Stomach smooth muscle (tissue), 2 donors: ENCODE data around the gene NCAM1.
A peak's percentile ranks its signal among the peaks of the same experiment; 100 is the strongest.

Source experiments
- H3K27ac ChIP-seq: one replicate; pipeline ENCODE4 v1.7.0; 2013; ENCODE audit warnings: mild to moderate bottlenecking, low read length, inconsistent platforms
- H3K27me3 ChIP-seq, 2 donors: one replicate each; pipeline ENCODE4 v1.7.0; 2013; ENCODE audit warnings: low read length in 2 of 2; ENCODE audit not compliant: insufficient read depth in 2 of 2, control insufficient read depth in 1 of 2
- H3K36me3 ChIP-seq, 2 donors: one replicate each; pipeline ENCODE4 v1.7.0; 2013; ENCODE audit warnings: low read length in 2 of 2; ENCODE audit not compliant: control insufficient read depth in 2 of 2, insufficient read depth in 2 of 2
- H3K4me1 ChIP-seq: one replicate; pipeline ENCODE4 v1.7.0; 2013; ENCODE audit warnings: low read length; ENCODE audit not compliant: control insufficient read depth, insufficient read depth
- H3K4me3 ChIP-seq, 2 donors: one replicate each; pipeline ENCODE4 v1.7.0; 2013; ENCODE audit warnings: low read length in 2 of 2
- H3K9ac ChIP-seq, 2 donors: one replicate each; pipeline ENCODE4 v1.7.0; 2013; ENCODE audit warnings: low read length in 2 of 2, mild to moderate bottlenecking in 1 of 2
- H3K9me3 ChIP-seq, 2 donors: one replicate each; pipeline ENCODE4 v1.7.0; 2013; ENCODE audit warnings: low read length in 2 of 2; ENCODE audit not compliant: control insufficient read depth in 2 of 2
- donor health status: healthy.
- donor health status: Pancreatic carcinoma.

NCAM1 gene

DNA sequence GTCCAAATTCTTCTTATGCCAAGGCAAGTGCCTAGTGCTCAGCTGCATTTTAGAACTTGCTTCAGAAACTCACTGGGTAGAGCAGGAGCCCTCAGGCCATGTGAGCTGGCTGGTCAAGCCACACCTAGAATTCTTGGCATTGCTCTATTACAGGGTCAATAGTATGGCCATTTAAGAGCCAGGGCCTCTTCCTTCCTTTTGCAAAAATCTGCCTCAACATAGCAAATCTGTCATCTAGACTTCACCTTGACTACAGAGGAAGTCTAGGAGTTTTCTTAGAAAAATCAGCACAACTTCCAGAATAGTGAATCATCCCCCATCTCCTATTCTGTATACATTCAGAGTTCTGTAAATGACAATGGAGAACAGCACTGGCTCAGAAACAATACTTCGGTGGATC lies 241.2 kb downstream of the NCAM1 start:
- no peak overlapping the region for H3K27ac ChIP-seq
- H3K9ac ChIP-seq = no peak overlapping the region
- H3K9me3 ChIP-seq = no peaks in the 10 kb centered on the region
- H3K4me1 ChIP-seq = peaks cover 2% of the 10 kb centered on the region
- H3K36me3 ChIP-seq = peaks cover 0 to 11% of the 10 kb centered on the region in 2 donors
- H3K27me3 ChIP-seq = no peaks in the 10 kb centered on the region
- no peak overlapping the region for H3K4me3 ChIP-seq

DNA sequence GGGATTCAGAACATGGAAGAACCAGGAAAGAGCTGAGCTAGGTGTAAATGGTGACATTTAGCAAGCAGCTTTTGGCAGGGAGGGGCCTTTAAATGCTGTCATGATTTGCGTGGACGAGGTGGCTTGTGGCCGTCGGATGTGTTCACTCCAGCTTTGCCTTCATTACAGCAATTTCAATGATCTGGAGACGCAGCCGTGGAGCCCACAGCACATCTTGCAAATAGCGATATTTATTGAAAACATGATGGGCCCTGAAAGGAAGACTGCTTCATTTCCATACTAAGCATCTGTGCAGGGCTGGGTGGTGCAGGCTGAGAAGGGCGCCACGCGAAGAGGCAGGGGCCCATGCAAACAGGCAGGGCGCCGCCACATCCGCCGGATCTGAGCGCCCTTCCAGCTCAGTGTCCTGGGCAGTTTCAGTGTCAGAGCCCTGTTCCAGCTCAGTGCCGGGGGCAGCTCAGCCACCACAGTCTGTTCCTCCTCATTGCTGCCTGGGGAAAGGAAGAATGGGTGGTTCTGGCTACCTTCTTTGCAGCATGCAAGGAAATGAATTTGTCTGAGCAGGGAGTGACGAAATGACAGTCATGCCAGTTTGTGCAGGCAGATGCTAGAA lies 242.0 kb downstream of the NCAM1 start:
- H3K4me3 ChIP-seq = no peak overlapping the region
- H3K4me1 ChIP-seq = peaks cover 2% of the 10 kb centered on the region
- H3K27ac ChIP-seq = no peak overlapping the region
- H3K36me3 ChIP-seq = peaks cover 3 to 18% of the 10 kb centered on the region in 2 donors
- no peak overlapping the region for H3K9ac ChIP-seq
- no peaks in the 10 kb centered on the region for H3K27me3 ChIP-seq
- no peaks in the 10 kb centered on the region for H3K9me3 ChIP-seq

DNA sequence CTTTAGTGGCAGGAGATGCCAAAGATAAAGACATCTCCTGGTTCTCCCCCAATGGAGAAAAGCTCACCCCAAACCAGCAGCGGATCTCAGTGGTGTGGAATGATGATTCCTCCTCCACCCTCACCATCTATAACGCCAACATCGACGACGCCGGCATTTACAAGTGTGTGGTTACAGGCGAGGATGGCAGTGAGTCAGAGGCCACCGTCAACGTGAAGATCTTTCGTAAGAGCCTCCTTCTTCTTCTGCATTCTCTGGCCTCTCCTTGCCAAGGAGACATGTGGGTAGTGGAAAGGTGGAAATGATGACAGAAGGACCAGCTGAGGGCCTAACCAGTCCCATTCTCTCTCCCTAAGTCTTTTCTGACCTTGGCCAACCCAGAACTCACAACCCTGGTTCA lies 243.1 kb downstream of the NCAM1 start:
- H3K27me3 ChIP-seq = no peaks in the 10 kb centered on the region
- H3K36me3 ChIP-seq = peaks cover 3 to 24% of the 10 kb centered on the region in 2 donors
- H3K4me3 ChIP-seq = no peak overlapping the region
- H3K9me3 ChIP-seq = no peaks in the 10 kb centered on the region
- H3K27ac ChIP-seq = no peak overlapping the region
- H3K9ac ChIP-seq = no peak overlapping the region
- peaks cover 2% of the 10 kb centered on the region for H3K4me1 ChIP-seq

DNA sequence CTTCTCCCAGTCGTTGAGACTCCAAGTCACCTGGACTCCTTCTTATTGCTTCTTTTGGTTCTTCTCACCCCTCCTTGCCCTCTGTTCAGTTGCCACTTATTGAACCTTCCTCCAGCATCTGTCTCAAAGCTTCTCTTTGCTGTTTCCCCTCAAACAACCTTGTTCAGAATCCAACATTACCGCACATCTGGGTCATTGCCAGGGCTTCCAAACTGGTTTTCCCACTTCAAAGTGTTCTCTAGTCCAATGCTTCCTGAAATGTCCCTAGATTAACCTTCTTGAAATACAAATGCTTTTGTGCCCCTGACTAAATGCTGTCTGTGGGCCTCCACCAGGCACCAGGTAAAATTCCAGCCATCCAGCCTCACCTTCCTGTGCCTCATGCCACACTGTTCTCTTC lies 252.3 kb downstream of the NCAM1 start:
- Histone ChIP-seq H3K36me3 (peaks cover 0 to 22% of the 10 kb centered on the region in 2 donors), H3K9me3 (no peaks in the 10 kb centered on the region), H3K4me1 (no peaks in the 10 kb centered on the region), H3K4me3 (no peak overlapping the region), H3K27ac (no peak overlapping the region), H3K27me3 (no peaks in the 10 kb centered on the region), H3K9ac (no peak overlapping the region)

DNA sequence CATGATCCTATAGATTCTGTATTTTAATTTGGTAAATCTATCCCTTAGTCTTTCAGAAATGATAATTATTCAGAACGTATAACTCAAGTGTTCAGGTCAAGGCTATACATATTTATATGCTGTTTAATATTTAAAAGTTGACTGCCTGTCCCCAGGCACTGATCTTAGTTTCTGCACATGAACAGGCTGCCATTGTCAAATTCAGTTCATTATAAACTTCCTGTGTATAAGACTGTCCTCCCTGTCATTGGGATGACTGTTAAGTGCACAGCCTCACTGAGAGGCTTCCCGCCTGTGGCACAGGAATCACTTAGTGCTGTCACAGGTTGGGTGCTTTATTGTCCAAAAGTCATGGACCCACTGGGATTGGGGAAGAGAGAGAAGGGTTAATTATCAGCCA lies 261.0 kb downstream of the NCAM1 start:
- Histone ChIP-seq H3K4me3 (no peak overlapping the region), H3K4me1 (no peaks in the 10 kb centered on the region), H3K27me3 (no peaks in the 10 kb centered on the region), H3K9ac (no peak overlapping the region), H3K27ac (no peak overlapping the region), H3K9me3 (no peaks in the 10 kb centered on the region), H3K36me3 (peaks cover 0 to 13% of the 10 kb centered on the region in 2 donors)

DNA sequence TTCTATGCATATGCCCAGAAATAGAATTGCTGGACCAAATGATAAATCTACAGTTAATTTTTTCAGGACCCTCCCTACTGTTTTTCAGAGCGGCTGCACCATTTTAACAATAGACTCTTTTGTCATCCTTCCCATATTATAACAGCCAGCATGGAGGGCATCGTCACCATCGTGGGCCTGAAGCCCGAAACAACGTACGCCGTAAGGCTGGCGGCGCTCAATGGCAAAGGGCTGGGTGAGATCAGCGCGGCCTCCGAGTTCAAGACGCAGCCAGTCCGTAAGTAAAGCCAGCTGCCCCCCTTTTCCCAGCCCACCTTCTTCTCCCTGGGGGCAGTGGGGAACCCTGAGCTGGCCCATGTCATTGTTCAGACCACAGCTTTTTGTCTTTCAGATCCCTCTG lies 273.7 kb downstream of the NCAM1 start:
- peaks cover 0 to 30% of the 10 kb centered on the region in 2 donors for H3K36me3 ChIP-seq
- no peaks in the 10 kb centered on the region for H3K27me3 ChIP-seq
- H3K4me1 ChIP-seq = peaks cover 3% of the 10 kb centered on the region
- no peak overlapping the region for H3K9ac ChIP-seq
- H3K4me3 ChIP-seq = no peak overlapping the region
- H3K9me3 ChIP-seq = no peaks in the 10 kb centered on the region
- no peak overlapping the region for H3K27ac ChIP-seq

DNA sequence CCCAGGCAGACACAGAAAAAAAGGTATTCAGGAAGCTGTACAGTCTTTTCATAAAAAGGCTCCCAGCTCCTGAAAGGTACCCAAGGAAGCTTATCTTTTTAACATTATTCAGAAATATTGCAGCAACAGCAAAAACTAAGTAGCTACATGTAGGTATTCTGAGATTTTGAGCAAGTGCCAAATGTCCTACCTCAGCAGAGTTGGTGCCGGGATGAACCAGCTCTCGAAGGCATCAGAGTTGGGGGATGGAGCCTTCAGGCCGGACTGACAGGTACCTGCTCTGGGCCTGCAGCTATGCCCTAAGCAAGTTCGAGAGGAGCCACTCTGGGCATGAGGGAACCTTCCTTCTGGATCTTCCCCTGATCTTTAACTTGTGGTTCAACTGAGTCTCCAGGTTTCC lies 276.0 kb downstream of the NCAM1 start:
- no peaks in the 10 kb centered on the region for H3K9me3 ChIP-seq
- no peak overlapping the region for H3K9ac ChIP-seq
- peaks cover 11% of the 10 kb centered on the region for H3K4me1 ChIP-seq
- H3K4me3 ChIP-seq = no peak overlapping the region
- H3K27me3 ChIP-seq = no peaks in the 10 kb centered on the region
- H3K27ac ChIP-seq = no peak overlapping the region
- H3K36me3 ChIP-seq = peaks cover 0 to 27% of the 10 kb centered on the region in 2 donors

DNA sequence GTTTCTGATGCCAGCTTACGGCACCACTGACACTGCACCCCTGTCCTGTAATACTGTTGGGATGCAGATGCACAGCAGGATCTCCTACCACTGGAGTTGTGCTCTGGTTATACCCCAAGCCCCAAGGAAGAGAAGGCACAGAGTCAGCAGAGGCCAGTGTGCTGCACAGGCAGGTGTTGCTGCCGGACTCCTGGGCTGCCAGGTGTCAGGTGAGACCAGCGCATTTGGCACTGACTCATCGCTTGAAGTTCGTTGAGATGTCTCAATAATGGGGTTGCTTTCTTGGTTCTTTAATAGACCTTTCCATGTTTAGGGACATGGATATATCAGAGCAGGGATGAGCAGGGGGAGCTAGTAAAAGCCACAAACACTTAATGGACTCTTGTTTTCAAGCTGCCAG lies 277.5 kb downstream of the NCAM1 start:
- Histone ChIP-seq H3K4me3 (no peak overlapping the region), H3K9ac (no peak overlapping the region), H3K27me3 (no peaks in the 10 kb centered on the region), H3K36me3 (peaks cover 0 to 20% of the 10 kb centered on the region in 2 donors), H3K9me3 (no peaks in the 10 kb centered on the region), H3K4me1 (peaks cover 14% of the 10 kb centered on the region), H3K27ac (no peak overlapping the region)

DNA sequence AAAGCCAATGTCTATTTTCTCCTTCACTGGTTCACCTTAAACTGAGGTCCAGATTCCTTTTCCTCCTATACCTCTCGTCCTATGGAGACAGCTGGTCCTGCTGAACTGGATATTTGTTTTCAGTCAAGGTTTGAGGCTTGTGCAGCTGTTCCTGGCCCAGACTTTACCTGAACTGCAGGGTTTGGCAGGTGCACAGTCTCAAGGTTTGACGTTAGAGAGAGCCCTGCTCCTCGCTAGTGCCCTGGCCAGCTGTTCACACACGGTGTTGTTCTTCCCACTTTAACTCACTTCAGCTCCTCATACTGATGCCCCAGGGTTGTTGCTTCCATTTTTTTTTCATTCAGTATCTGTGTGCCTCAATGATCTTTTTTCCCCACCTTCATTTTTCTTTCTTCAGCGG lies 279.2 kb downstream of the NCAM1 start:
- Histone ChIP-seq H3K9ac (no peak overlapping the region), H3K4me1 (peaks cover 16% of the 10 kb centered on the region), H3K4me3 (no peak overlapping the region), H3K27me3 (no peaks in the 10 kb centered on the region), H3K36me3 (peaks cover 0 to 13% of the 10 kb centered on the region in 2 donors), H3K27ac (no peak overlapping the region), H3K9me3 (no peaks in the 10 kb centered on the region)

DNA sequence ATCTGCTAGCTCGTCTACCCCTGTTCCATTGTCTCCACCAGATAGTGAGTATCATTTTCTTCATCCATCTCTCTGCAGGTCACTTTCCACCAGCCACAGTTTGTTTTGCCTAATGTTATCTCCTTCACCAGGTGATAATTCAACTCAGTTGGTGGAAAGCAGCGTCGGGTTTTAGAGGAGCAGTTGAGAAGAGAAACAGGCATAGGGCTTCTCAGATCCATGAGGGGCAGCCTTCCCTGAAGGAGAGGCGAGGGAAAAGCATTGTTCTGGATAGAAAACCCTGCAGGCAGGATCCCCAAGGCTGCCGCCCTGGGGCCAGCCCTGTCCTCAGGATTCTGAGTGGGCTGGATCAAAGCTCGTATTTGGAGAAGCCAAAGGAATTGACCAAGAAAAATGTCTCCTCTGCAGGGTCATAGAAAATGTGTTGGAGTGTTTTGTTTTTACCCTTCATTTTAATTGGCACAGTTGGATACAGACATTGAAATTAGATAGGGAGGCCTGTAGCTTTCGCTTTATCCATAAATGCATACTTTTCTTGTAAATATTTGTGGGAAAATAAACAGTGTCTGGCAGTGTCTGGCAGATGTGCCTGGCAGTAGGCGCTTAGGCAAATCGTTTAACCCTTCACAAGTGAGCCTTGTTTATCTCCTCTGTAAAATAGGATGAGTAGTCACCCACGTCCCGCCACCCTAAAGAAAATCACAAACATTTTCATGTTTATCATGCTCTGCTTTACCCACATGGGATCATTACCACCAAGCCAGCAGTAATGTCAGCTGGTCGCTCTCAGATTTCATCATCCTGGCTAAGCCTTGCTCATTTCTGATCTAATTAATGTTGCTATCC lies 279.8 kb downstream of the NCAM1 start:
- H3K27ac ChIP-seq = peak overlapping the region; percentile 31
- no peak overlapping the region for H3K4me3 ChIP-seq
- H3K4me1 ChIP-seq = peaks cover 16% of the 10 kb centered on the region
- no peaks in the 10 kb centered on the region for H3K9me3 ChIP-seq
- H3K36me3 ChIP-seq = peaks cover 0 to 10% of the 10 kb centered on the region in 2 donors
- no peaks in the 10 kb centered on the region for H3K27me3 ChIP-seq
- H3K9ac ChIP-seq = no peak overlapping the region

DNA sequence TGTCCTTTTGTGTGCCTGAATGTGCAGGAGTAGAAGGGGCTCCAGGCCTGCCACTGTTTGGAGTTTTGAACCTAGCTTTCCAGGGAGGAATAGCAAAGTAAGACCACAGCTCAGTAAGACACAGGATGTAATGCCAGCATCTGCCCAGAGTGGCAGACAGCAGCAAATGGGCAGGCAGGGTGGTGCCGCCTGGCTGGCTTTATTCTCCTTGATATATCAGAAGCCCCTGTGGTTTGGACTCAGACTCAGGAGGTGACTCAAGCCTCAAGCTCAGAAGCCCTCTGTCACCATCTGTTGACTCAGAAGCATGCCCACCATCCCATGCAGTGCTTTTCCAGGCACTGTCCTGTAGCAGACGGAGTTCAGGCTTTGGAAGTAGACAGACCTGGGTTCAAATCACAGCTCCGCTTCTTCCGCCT lies 280.4 kb downstream of the NCAM1 start:
- Histone ChIP-seq H3K9me3 (no peaks in the 10 kb centered on the region), H3K27ac (peak overlapping the region; percentile 31), H3K36me3 (peaks cover 0 to 10% of the 10 kb centered on the region in 2 donors), H3K27me3 (no peaks in the 10 kb centered on the region), H3K4me3 (no peak overlapping the region), H3K4me1 (peaks cover 16% of the 10 kb centered on the region), H3K9ac (no peak overlapping the region)
